ENCODE results near the gene SYMPK. TPM values are rescaled to one million over a fixed set of nuclear protein-coding genes. Genes with fewer than 3 reads are reported as not detected.

Gene SYMPK
- total and polyA plus RNA-seq, 2 experiments from 2014 or later: 66.6 to 78.7 TPM

- Histone ChIP-seq H3K36me3 (peaks cover 3% of the 10 kb centered on the region), H3K27me3 (no peaks in the 10 kb centered on the region), H3K27ac (peak overlapping the region; percentile 98), H3K9me3 (ENCODE audit: low read depth) (no peaks in the 10 kb centered on the region), H3K4me1 (ENCODE audit: low read depth) (peaks cover 9% of the 10 kb centered on the region), H3K4me3 (peak overlapping the region; percentile 58)
- no peak for TF ChIP-seq CTCF (IDR thresholded peaks at IDR 0.05; ENCODE audit: low read depth, low read length)
- DNase-seq (ENCODE audit: low read depth in 1 of 2, low spot score in 1 of 2): peak in 1 of 2 donors; percentile 19
These were observed 22.0 kb upstream of the SYMPK start for GRCh38 chr19:45884682-45885555.

GRCh38 chr19:45883881-45884681 lies 21.1 kb upstream of the SYMPK start:
- Histone ChIP-seq H3K27me3 (no peaks in the 10 kb centered on the region), H3K27ac (no peak overlapping the region), H3K4me1 (ENCODE audit: low read depth) (peaks cover 9% of the 10 kb centered on the region), H3K4me3 (no peak overlapping the region), H3K9me3 (ENCODE audit: low read depth) (no peaks in the 10 kb centered on the region), H3K36me3 (peaks cover 3% of the 10 kb centered on the region)
- DNase-seq (ENCODE audit: low read depth in 1 of 2, low spot score in 1 of 2): no peak
- no peak for TF ChIP-seq CTCF (IDR thresholded peaks at IDR 0.05; ENCODE audit: low read depth, low read length)

- Histone ChIP-seq H3K4me1 (ENCODE audit: low read depth) (peaks cover 9% of the 10 kb centered on the region), H3K27ac (no peak overlapping the region), H3K36me3 (peaks cover 3% of the 10 kb centered on the region), H3K9me3 (ENCODE audit: low read depth) (no peaks in the 10 kb centered on the region), H3K4me3 (no peak overlapping the region), H3K27me3 (no peaks in the 10 kb centered on the region)
- no peak for DNase-seq (ENCODE audit: low read depth in 1 of 2, low spot score in 1 of 2)
- TF ChIP-seq CTCF (IDR thresholded peaks at IDR 0.05; ENCODE audit: low read depth, low read length): no peak
These were observed 20.6 kb upstream of the SYMPK start for GRCh38 chr19:45883586-45883880.

- peak; percentile 89 to 93 for DNase-seq (ENCODE audit: low read depth in 1 of 2, low spot score in 1 of 2)
- Histone ChIP-seq H3K27ac (no peak overlapping the region), H3K9me3 (ENCODE audit: low read depth) (no peaks in the 10 kb centered on the region), H3K36me3 (peaks cover 3% of the 10 kb centered on the region), H3K4me1 (ENCODE audit: low read depth) (peaks cover 9% of the 10 kb centered on the region), H3K27me3 (no peaks in the 10 kb centered on the region), H3K4me3 (peak overlapping the region; percentile 20)
- TF ChIP-seq CTCF (IDR thresholded peaks at IDR 0.05; ENCODE audit: low read depth, low read length): peak; percentile 100
These were observed 20.0 kb upstream of the SYMPK start for GRCh38 chr19:45882652-45883585.

- peaks cover 9% of the 10 kb centered on the region for H3K4me1 ChIP-seq (ENCODE audit: low read depth)
- no peak overlapping the region for H3K27ac ChIP-seq
These were observed 19.1 kb upstream of the SYMPK start for GRCh38 chr19:45881909-45882528.

More at GRCh38 chr19:45881909-45882528, 19.1 kb upstream of the SYMPK start:
- Histone ChIP-seq H3K27me3 (no peaks in the 10 kb centered on the region), H3K36me3 (peaks cover 3% of the 10 kb centered on the region), H3K4me3 (peak overlapping the region; percentile 20), H3K9me3 (ENCODE audit: low read depth) (no peaks in the 10 kb centered on the region)
- no peak for DNase-seq (ENCODE audit: low read depth in 1 of 2, low spot score in 1 of 2)
- no peak for TF ChIP-seq CTCF (IDR thresholded peaks at IDR 0.05; ENCODE audit: low read depth, low read length)

All from cardiac muscle cell (in vitro differentiated cells and primary cell).